Prostate gland (tissue), 2 donors: ENCODE results near the gene C1QL1. TPM values are rescaled to one million over a fixed set of nuclear protein-coding genes. Genes with fewer than 3 reads are reported as not detected.

Experiments
- DNase-seq: peaks from one replicate; pipeline ENCODE4 v3.0.0-alpha.2; 2019; ENCODE audit warnings: low spot score
- H3K27ac ChIP-seq, 2 donors: fragments of 200-600 bp; sonication (generic); 2 replicates each; pipeline ENCODE4 v1.5.1; 2017 to 2019
- H3K27me3 ChIP-seq: fragments of 200-600 bp; sonication (generic); replicated peaks from 2 replicates; pipeline ENCODE4 v1.5.1; 2019; ENCODE audit not compliant: insufficient read depth
- H3K36me3 ChIP-seq, 2 donors: fragments of 200-600 bp; sonication (generic); 1 replicate in 1 of 2; 2 replicates in 1 of 2; pipeline versions ENCODE4 v1.5.1 to v1.8.1; 2017 to 2019
- H3K4me1 ChIP-seq: fragments of 200-600 bp; sonication (generic); replicated peaks from 2 replicates; pipeline ENCODE4 v1.5.1; 2019
- H3K4me3 ChIP-seq, 2 donors: fragments of 200-600 bp; sonication (generic); 2 replicates each; pipeline ENCODE4 v1.5.1; 2017 to 2019
- H3K9me3 ChIP-seq: fragments of 200-600 bp; sonication (generic); 2 replicates; pipeline ENCODE4 v1.5.1; 2017
- CTCF ChIP-seq, 4 experiments: fragments of 200-600 bp in 2 of 4; fragments of 450-650 bp in 2 of 4; sonication (generic) in 2 of 4; IDR thresholded peaks; 1 replicate in 3 of 4; 2 replicates in 1 of 4; pipeline ENCODE4 v1.5.1; 2016 to 2019; ENCODE audit warnings: antibody characterized with exemption in 4 of 4, mild to moderate bottlenecking in 2 of 4, moderate library complexity in 2 of 4
- POLR2A ChIP-seq: fragments of 450-650 bp; IDR thresholded peaks from one replicate; pipeline ENCODE4 v1.6.1; 2016; ENCODE audit warnings: antibody characterized with exemption, mild to moderate bottlenecking
- POLR2AphosphoS5 ChIP-seq: sonication (generic); formaldehyde crosslinking; IDR thresholded peaks from one replicate; pipeline ENCODE4 v1.6.1; 2017; ENCODE audit warnings: antibody characterized with exemption
- WGBS: methylation state at CpG from one replicate; pipeline ENCODE4 v1.1.5; 2018; 5-methylcytosine and 5-hydroxymethylcytosine counted together
- intact Hi-C: fragments of 100-400 bp; cut with DNase I; formaldehyde crosslinking; loops from one replicate; pipeline ENCODE4 v1.14.2; 2022
- total RNA-seq, 2 donors: library from RNA; depleted of rRNA; stranded (reverse); fragments of >200 nt; gene quantifications; one replicate each; pipeline ENCODE4 v1.1.0, GENCODE V29; 2016

The C1QL1 gene
- total RNA-seq, 2 donors from 2014 or later = 0.87 to 1.1 TPM

DNA sequence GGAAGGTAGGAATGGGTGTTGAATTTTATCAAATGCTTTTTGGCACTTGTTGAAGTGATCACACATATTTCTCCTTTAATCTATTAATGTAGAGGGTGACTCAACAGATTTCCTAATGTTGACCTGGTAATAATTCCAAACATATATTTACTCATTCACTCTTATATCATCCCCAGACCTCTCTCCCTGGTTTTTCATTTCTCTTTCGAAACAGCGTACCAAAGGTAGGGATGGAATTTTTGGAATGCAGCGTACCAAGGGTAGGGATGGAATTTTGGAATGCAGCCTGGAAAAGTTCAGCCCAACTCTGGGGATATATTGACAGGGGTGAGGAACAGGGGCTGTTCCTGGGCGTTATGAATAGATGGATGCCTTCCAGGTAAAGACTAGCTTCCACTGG is 27.8 kb downstream of the C1QL1 start:
- H3K4me3 ChIP-seq = no peak overlapping the region
- DNase-seq = no peak
- intact Hi-C loops = no loop called here
- no peaks in the 10 kb centered on the region for H3K36me3 ChIP-seq
- no peaks in the 10 kb centered on the region for H3K27me3 ChIP-seq
- H3K27ac ChIP-seq = no peak overlapping the region
- H3K9me3 ChIP-seq = no peaks in the 10 kb centered on the region
- WGBS = 39% methylated on average over 4 of the region's 4 CpGs
- no peak for TF ChIP-seq CTCF (IDR thresholded peaks at IDR 0.05)
- no peak for TF ChIP-seq POLR2AphosphoS5
- TF ChIP-seq POLR2A = no peak
- no peaks in the 10 kb centered on the region for H3K4me1 ChIP-seq

DNA sequence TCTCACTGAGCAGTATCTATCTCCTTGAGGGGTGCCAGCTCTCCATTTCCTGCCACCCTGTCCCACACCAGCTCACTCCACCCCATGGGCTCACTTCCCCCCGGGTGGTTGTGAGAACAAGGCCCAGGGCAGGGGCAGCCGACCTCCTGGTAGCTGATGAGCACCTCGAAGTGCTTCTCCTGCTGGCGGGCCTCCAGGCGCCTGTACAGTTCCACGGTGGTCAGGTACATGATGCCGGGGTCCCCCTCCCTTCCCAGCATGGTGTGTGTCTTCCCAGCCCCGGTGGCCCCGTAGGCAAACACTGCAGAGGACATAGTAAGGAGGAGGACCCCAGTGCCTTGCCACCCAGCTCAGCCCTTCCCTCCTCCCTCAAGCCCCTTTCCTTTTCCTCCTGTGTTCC is 33.0 kb downstream of the C1QL1 start:
- H3K4me3 ChIP-seq = no peak overlapping the region
- no peak overlapping the region for H3K27ac ChIP-seq
- 87% methylated on average over 9 of the region's 9 CpGs for WGBS
- H3K36me3 ChIP-seq = no peaks in the 10 kb centered on the region
- TF ChIP-seq POLR2AphosphoS5 (no peak), CTCF (IDR thresholded peaks at IDR 0.05) (no peak), POLR2A (no peak)
- intact Hi-C loops = no loop called here
- no peak for DNase-seq
- no peaks in the 10 kb centered on the region for H3K27me3 ChIP-seq
- no peaks in the 10 kb centered on the region for H3K9me3 ChIP-seq
- H3K4me1 ChIP-seq = no peaks in the 10 kb centered on the region

- intact Hi-C loops = no loop called here
Observed at GRCh38 chr17:44934745-44935105, 33.4 kb downstream of the C1QL1 start.

DNA sequence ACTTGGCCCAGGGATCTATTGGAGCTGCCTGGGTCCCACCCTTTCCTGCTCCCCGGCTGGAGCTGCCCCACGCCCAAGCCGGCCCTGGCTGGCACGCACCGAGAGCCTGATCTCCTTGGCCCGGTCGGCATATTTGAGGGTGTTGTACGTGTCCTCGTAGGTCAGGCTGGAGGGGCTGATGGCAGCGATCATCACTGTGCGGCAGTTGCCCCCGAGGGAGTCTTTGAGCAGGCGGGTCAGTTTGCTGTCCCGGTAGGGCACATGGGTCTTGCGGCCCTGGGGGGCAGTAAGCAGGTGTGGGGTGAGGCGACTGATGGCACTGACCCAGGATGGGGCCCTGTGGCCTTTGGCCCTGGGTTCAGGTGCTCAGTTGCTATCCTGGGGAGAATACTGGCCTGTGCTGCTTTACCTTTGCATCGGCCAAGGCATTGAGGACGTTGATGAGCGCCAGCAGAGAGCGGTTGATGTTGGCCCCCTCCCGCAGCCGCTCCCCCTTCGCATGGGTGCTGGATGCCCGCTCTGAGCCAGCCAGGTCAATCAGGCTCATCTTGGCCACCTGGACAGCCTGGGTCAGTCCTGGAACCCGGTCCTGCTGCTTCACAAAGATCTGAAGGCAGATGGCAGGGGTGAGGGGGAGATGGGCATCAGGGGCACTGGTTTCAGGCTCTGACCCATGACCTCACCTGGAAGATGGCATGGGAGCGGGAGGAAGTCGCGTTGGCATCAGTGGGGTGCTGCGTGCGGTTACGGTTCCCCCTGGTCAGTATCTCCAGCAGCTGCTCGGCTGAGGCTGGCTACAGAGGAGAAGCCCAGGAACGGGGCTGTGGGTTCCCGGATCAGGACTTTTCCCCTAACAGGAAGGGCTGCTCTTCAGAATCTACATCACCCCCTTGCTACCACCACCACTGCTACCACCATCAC is 34.0 kb downstream of the C1QL1 start:
- Histone ChIP-seq H3K9me3 (no peaks in the 10 kb centered on the region), H3K4me3 (no peak overlapping the region), H3K27me3 (no peaks in the 10 kb centered on the region), H3K4me1 (no peaks in the 10 kb centered on the region), H3K27ac (no peak overlapping the region), H3K36me3 (no peaks in the 10 kb centered on the region)
- TF ChIP-seq POLR2A (no peak), POLR2AphosphoS5 (no peak), CTCF (IDR thresholded peaks at IDR 0.05) (no peak)
- no peak for DNase-seq
- intact Hi-C loops = no loop called here
- 91% methylated on average over 33 of the region's 34 CpGs for WGBS

More at GRCh38 chr17:44934745-44935105, 33.4 kb downstream of the C1QL1 start:
- no peak overlapping the region for H3K27ac ChIP-seq
- no peak for DNase-seq
- no peaks in the 10 kb centered on the region for H3K36me3 ChIP-seq
- H3K27me3 ChIP-seq = no peaks in the 10 kb centered on the region
- no peaks in the 10 kb centered on the region for H3K4me1 ChIP-seq
- WGBS = 93% methylated on average over 10 of the region's 10 CpGs
- H3K9me3 ChIP-seq = no peaks in the 10 kb centered on the region
- TF ChIP-seq POLR2AphosphoS5 (no peak), POLR2A (no peak), CTCF (IDR thresholded peaks at IDR 0.05) (no peak)
- H3K4me3 ChIP-seq = no peak overlapping the region

- no peaks in the 10 kb centered on the region for H3K4me1 ChIP-seq
- no peaks in the 10 kb centered on the region for H3K36me3 ChIP-seq
- WGBS = 75% methylated on average over 6 of the region's 6 CpGs
- intact Hi-C loops = no loop called here
- DNase-seq = no peak
- no peaks in the 10 kb centered on the region for H3K27me3 ChIP-seq
- TF ChIP-seq POLR2A = no peak
- H3K4me3 ChIP-seq = no peak overlapping the region
- H3K9me3 ChIP-seq = no peaks in the 10 kb centered on the region
- H3K27ac ChIP-seq = no peak overlapping the region
Observed at GRCh38 chr17:44932787-44933097, 35.4 kb downstream of the C1QL1 start.
